Endothelial cell of hepatic sinusoid (primary cell): ENCODE results near the gene VPS35.
"Not testable (repeated sequence)": the region's sequence is repeated elsewhere in the genome, so short reads cannot be mapped to it uniquely, and the experiment has no call there.

ENCODE experiments used
- in situ Hi-C: cut with HindIII; loops from 2 replicates; pipeline ENCODE4 v1.10.0; 2017; ENCODE audit warnings: low sequenced_read_pairs

VPS35 gene

GRCh38 chr16:46713634-46714033, 24.7 kb upstream of the VPS35 start:
- in situ Hi-C loops: no loop called here

- in situ Hi-C loops: no loop called here
These were observed 23.9 kb upstream of the VPS35 start for GRCh38 chr16:46712911-46713310.

GRCh38 chr16:46711106-46712058, 22.4 kb upstream of the VPS35 start:
- in situ Hi-C loops: no loop called here

- in situ Hi-C loops: no loop called here
These were observed 20.6 kb upstream of the VPS35 start for GRCh38 chr16:46709469-46710005.

GRCh38 chr16:46706642-46707041, 17.7 kb upstream of the VPS35 start:
- in situ Hi-C loops: no loop called here

GRCh38 chr16:46702030-46702429, 13.1 kb upstream of the VPS35 start:
- in situ Hi-C loops: no loop called here

- in situ Hi-C loops: no loop called here
These were observed 12.6 kb upstream of the VPS35 start for GRCh38 chr16:46701615-46702014.

GRCh38 chr16:46700048-46700447, 11.1 kb upstream of the VPS35 start:
- in situ Hi-C loops: no loop called here

- in situ Hi-C loops: no loop called here
These were observed 8.0 kb upstream of the VPS35 start for GRCh38 chr16:46696957-46697356.

- in situ Hi-C loops: no loop called here
These were observed 7.0 kb upstream of the VPS35 start for GRCh38 chr16:46695937-46696336.

- in situ Hi-C loops: no loop called here
These were observed 4.6 kb upstream of the VPS35 start for GRCh38 chr16:46693598-46693997.

- in situ Hi-C loops: no loop called here
These were observed 2.7 kb upstream of the VPS35 start for GRCh38 chr16:46691726-46692125.

- in situ Hi-C loops: no loop called here
These were observed 1.6 kb upstream of the VPS35 start for GRCh38 chr16:46690281-46691178.

- in situ Hi-C loops: no loop called here
These were observed 645 bp upstream of the VPS35 start, which contains the start of gene ORC6 for GRCh38 chr16:46689365-46690280. Gene ORC6, plus strand, starts transcription at chr16:46689659. Its CDS starts 47 bp downstream, at chr16:46689706.

- in situ Hi-C loops: no loop called here
These were observed 801 bp downstream of the VPS35 start for GRCh38 chr16:46688101-46688653.

GRCh38 chr16:46687486-46687885, 1.5 kb downstream of the VPS35 start:
- in situ Hi-C loops: no loop called here

- in situ Hi-C loops: no loop called here
These were observed 2.0 kb downstream of the VPS35 start for GRCh38 chr16:46686815-46687473.

- in situ Hi-C loops: not testable (repeated sequence)
These were observed 7.1 kb downstream of the VPS35 start for GRCh38 chr16:46681867-46682266.

GRCh38 chr16:46677943-46678342, 11.0 kb downstream of the VPS35 start:
- in situ Hi-C loops: loop anchor here (5.0 kb wide), 1 partner anchor 124 kb away; no protein-coding TSS in a partner anchor
